Posterior cingulate gyrus (tissue), 11 donors: ENCODE results near the gene UBL4B.

Source experiments
- DNase-seq, 10 donors: peaks; one replicate each; pipeline versions ENCODE4 v3.0.0 to v3.0.0-alpha.2; 2020 to 2021; ENCODE audit warnings: mixed read lengths in 3 of 10
- intact Hi-C: fragments of 100-400 bp; cut with DNase I; formaldehyde crosslinking; loops from one replicate; pipeline ENCODE4 v1.15.1; 2023

UBL4B gene

DNA sequence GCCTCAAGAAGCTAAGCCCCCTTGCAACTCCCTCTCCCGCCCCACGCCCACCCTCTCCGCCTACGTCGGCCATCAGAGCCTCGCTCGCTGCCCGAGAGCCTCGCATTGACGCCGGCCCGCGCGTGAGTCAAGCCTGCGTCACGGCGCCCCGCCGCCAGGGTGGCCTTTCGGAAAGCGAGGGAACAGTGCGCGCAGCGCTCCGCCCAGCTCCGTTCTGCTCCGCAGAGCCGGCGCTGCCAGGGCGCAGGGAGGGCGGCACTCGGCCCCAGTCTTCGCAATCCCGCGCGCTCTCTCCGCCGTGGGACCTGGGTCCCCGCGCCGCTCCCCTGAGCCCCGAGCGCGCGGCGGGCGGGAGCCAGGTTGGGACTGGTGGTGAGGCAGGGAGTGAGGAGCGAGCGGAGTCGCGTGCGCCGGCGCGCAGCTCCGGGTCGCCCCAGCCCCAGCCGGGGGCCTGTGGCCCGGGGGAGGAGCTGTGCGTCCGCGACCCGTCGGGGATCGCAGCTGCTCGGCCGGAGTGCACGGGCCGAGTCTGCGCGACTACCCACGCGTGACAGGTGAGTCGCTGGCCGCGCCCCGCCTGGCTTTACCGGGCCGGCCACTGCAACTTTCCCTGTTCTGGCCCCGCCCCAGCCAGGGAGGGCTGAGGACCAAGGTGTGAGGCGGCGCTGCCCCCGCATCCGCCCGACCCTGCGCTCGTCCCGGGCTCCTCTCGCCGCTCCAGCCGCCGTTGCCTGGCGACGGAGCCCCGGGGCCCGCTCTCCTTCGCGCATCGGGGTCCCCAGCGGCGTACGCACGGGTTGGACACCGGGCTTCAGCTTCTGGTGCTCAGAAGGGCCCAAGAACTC lies 38.3 kb downstream of the UBL4B start, which contains the start of gene SLC6A17:
TSS of gene SLC6A17 (plus strand) at position 165 of the 845 bp plus-strand sequence. CDS start 16,436 bp downstream, outside the sequence.
- peak in 8 of 10 donors; percentile 70 to 97 (median 82) for DNase-seq
- intact Hi-C loops, result no loop called here

- intact Hi-C loops, result no loop called here
Measured at GRCh38 chr1:110151175-110151669, 39.0 kb downstream of the UBL4B start.

GRCh38 chr1:110152133-110152785 lies 40.0 kb downstream of the UBL4B start:
- intact Hi-C loops, result no loop called here
- peak in 4 of 10 donors; percentile 34 to 91 (median 76) for DNase-seq

More at GRCh38 chr1:110151175-110151669, 39.0 kb downstream of the UBL4B start:
- DNase-seq, result peak in 3 of 10 donors; percentile 73 to 89 (median 87)

GRCh38 chr1:110153407-110153950 lies 41.2 kb downstream of the UBL4B start:
- no peak for DNase-seq
- intact Hi-C loops, result no loop called here

GRCh38 chr1:110155878-110156522 lies 43.8 kb downstream of the UBL4B start:
- intact Hi-C loops, result no loop called here
- DNase-seq, result no peak

GRCh38 chr1:110158261-110158660 lies 46.0 kb downstream of the UBL4B start:
- intact Hi-C loops, result no loop called here
- no peak for DNase-seq

GRCh38 chr1:110159168-110159567 lies 46.9 kb downstream of the UBL4B start:
- DNase-seq, result peak in 1 of 10 donors; percentile 72
- intact Hi-C loops, result no loop called here

DNA sequence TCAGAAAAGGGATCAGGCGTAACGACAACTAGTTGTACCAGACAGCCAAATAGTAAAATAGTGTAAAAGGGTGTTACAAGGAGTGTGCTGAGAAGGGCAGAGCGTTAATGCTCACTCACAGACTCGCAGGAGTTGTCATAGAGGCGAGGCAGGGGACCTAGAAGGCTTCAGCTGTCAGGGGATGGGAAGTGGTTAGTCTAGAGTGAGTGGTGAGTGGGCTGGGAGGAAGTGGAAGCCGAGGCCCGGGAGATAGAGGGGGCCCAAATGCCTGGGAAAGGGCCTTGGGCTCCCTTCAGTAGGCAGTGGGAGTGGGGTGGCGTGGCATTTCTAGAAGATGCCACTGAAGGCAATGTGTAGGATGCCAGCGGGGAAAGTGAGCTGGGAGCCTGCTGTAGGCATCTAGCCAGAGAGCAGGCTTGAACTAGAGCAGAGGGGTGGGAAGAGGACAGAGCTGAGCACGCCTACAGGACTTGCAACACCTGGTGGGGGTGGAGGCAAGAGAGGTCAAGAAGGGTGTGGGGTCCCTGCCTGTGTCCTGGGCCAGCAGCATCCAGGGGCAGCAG lies 48.4 kb downstream of the UBL4B start:
- peak in 1 of 10 donors; percentile 88 for DNase-seq

DNA sequence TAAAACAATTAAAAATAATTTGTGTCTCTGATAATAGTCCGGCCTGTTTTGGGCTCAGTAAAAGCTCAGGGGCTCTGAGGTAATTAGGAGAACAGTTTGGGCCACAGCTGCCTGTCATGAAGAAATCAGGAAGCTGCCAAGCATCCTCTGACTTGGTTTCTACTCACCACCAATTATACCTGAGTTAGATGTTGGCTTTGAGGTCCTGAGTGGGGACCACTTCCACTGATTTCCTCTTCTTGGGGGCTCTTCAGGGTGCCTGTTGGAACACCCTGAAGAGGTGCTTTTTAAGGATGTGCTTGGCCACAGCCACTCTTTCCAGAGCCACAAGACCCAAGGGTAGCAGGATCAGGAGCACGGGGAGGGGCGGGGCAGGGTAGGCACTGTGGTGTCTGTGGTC lies 48.9 kb downstream of the UBL4B start:
- intact Hi-C loops, result no loop called here
- DNase-seq, result no peak

More for the DNA sequence above, 48.4 kb downstream of the UBL4B start:
- intact Hi-C loops, result no loop called here

DNA sequence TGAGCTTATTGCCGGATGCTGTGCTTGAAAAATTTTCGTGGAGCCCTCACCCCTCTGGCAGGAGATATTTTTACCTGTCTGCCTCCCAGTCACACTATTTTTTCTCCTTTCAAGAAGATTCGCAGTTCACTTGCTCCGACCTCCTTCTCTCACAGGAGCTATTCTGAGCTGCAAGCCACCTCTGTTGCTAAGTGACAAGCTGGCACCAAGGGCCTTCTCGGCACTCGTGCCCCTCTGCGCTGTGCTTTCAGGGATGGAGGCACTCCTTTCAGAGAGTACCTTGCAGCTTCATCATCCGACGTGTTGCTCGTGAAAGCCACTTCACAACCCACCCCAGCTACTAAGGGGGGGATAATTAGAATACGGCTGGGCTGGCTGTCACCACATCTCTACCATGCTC lies 49.6 kb downstream of the UBL4B start:
- intact Hi-C loops, result no loop called here
- DNase-seq, result peak in 8 of 10 donors; percentile 60 to 96 (median 76)
